ENCODE results near the gene TRAF3IP1.
A peak's percentile ranks its signal among the peaks of the same experiment; 100 is the strongest.

The TRAF3IP1 gene

DNA sequence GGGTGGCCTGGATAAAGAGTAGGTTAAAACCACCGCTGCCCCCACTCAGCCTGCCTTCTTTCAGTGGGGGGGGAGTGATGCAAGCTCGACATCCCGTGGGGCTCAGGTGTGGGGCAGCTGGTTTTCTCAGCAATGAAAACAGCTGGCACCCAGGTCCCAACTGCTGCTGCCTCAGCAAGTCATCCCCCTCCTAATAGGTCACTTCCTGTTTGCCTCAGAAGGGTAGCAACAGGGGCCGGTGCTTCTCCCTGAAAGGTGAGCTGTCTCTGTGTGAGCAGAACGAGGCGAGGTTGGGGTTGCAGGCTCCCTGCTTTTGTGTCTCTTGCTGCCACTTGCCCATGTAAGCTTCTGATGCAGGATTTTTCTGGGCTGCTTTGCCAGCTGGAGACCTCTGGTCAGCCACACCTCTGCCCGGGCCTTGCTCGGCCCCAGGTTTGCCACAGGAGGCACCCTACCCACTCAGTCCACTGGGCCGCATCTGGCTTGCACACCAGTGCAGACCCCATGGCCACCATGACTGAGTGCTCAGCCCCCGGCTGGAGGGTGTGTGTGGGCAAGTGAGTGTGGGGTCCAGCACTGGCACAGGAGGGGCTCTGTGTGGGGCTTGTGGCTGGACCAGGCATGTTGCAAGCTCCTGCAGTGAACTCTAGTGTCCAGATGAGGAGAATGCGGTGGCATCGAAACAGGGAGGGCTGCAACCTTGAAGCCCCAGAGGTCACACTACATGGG is 94.9 kb downstream of the TRAF3IP1 start:
- no peaks in the 10 kb centered on the region for H3K27me3 ChIP-seq (ENCODE audit: control insufficient read depth, insufficient read depth, low read length)
- H3K27ac ChIP-seq (ENCODE audit: low read depth, low read length) = peak overlapping the region; percentile 7; the same call in 1 of the 2 replicates
- H3K4me3 ChIP-seq (ENCODE audit: low read depth, low read length) = no peak overlapping the region
- peaks cover 12% of the 10 kb centered on the region for H3K4me1 ChIP-seq (ENCODE audit: control insufficient read depth, insufficient read depth, low read length)
- H3K9ac ChIP-seq (ENCODE audit: low read length) = no peak overlapping the region
- no peaks in the 10 kb centered on the region for H3K36me3 ChIP-seq (ENCODE audit: control insufficient read depth, insufficient read depth, low read length)
- peaks cover 12% of the 10 kb centered on the region for H3K9me3 ChIP-seq (ENCODE audit: control insufficient read depth, insufficient read depth, low read depth, low read length)

GRCh38 chr2:238415893-238416292 is 95.6 kb downstream of the TRAF3IP1 start:
- Histone ChIP-seq H3K27me3 (ENCODE audit: control insufficient read depth, insufficient read depth, low read length) (no peaks in the 10 kb centered on the region), H3K4me3 (ENCODE audit: low read depth, low read length) (no peak overlapping the region), H3K9me3 (ENCODE audit: control insufficient read depth, insufficient read depth, low read depth, low read length) (peaks cover 12% of the 10 kb centered on the region), H3K36me3 (ENCODE audit: control insufficient read depth, insufficient read depth, low read length) (no peaks in the 10 kb centered on the region), H3K9ac (ENCODE audit: low read length) (no peak overlapping the region), H3K27ac (ENCODE audit: low read depth, low read length) (no peak overlapping the region), H3K4me1 (ENCODE audit: control insufficient read depth, insufficient read depth, low read length) (peaks cover 19% of the 10 kb centered on the region)

- Histone ChIP-seq H3K27me3 (ENCODE audit: control insufficient read depth, insufficient read depth, low read length) (no peaks in the 10 kb centered on the region), H3K27ac (ENCODE audit: low read depth, low read length) (no peak overlapping the region), H3K9ac (ENCODE audit: low read length) (no peak overlapping the region), H3K4me1 (ENCODE audit: control insufficient read depth, insufficient read depth, low read length) (peaks cover 32% of the 10 kb centered on the region), H3K36me3 (ENCODE audit: control insufficient read depth, insufficient read depth, low read length) (no peaks in the 10 kb centered on the region), H3K4me3 (ENCODE audit: low read depth, low read length) (no peak overlapping the region), H3K9me3 (ENCODE audit: control insufficient read depth, insufficient read depth, low read depth, low read length) (peaks cover 12% of the 10 kb centered on the region)
These were observed 98.1 kb downstream of the TRAF3IP1 start for GRCh38 chr2:238418196-238418998.

- H3K36me3 ChIP-seq (ENCODE audit: control insufficient read depth, insufficient read depth, low read length) = no peaks in the 10 kb centered on the region
- H3K9me3 ChIP-seq (ENCODE audit: control insufficient read depth, insufficient read depth, low read depth, low read length) = peaks cover 12% of the 10 kb centered on the region
- H3K4me3 ChIP-seq (ENCODE audit: low read depth, low read length) = no peak overlapping the region
- no peak overlapping the region for H3K9ac ChIP-seq (ENCODE audit: low read length)
- H3K4me1 ChIP-seq (ENCODE audit: control insufficient read depth, insufficient read depth, low read length) = peaks cover 32% of the 10 kb centered on the region
- no peaks in the 10 kb centered on the region for H3K27me3 ChIP-seq (ENCODE audit: control insufficient read depth, insufficient read depth, low read length)
- no peak overlapping the region for H3K27ac ChIP-seq (ENCODE audit: low read depth, low read length)
These were observed 98.8 kb downstream of the TRAF3IP1 start for GRCh38 chr2:238418999-238419546.

DNA sequence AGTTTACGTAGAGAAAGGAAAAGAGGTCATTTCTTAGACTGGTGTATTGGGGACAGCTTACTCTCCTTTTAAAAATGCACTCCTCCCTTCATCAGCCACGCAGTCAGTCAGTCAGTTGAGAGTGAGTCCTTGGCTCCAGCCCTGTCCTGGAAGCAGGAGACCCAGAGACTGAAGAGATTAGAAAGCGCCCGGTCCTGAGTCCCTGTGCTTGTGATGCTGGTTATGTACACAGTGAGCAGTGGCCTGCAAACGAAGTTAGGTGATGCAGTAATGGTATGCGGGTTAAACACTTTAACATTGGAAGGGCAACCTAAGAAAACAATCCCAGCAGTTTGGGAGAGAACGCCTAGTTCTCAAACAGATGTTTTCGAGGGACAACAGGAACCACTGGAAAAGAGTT is 100.1 kb downstream of the TRAF3IP1 start:
- Histone ChIP-seq H3K9me3 (ENCODE audit: control insufficient read depth, insufficient read depth, low read depth, low read length) (peaks cover 10% of the 10 kb centered on the region), H3K36me3 (ENCODE audit: control insufficient read depth, insufficient read depth, low read length) (no peaks in the 10 kb centered on the region), H3K4me3 (ENCODE audit: low read depth, low read length) (no peak overlapping the region), H3K27ac (ENCODE audit: low read depth, low read length) (no peak overlapping the region), H3K9ac (ENCODE audit: low read length) (no peak overlapping the region), H3K27me3 (ENCODE audit: control insufficient read depth, insufficient read depth, low read length) (no peaks in the 10 kb centered on the region), H3K4me1 (ENCODE audit: control insufficient read depth, insufficient read depth, low read length) (peaks cover 24% of the 10 kb centered on the region)

GRCh38 chr2:238420878-238421694 is 100.8 kb downstream of the TRAF3IP1 start:
- peak overlapping the region; percentile 6; the same call in 1 of the 2 replicates for H3K27ac ChIP-seq (ENCODE audit: low read depth, low read length)
- no peak overlapping the region for H3K9ac ChIP-seq (ENCODE audit: low read length)
- H3K27me3 ChIP-seq (ENCODE audit: control insufficient read depth, insufficient read depth, low read length) = no peaks in the 10 kb centered on the region
- no peaks in the 10 kb centered on the region for H3K36me3 ChIP-seq (ENCODE audit: control insufficient read depth, insufficient read depth, low read length)
- peak overlapping the region; percentile 6; the same call in 1 of the 2 replicates for H3K4me3 ChIP-seq (ENCODE audit: low read depth, low read length)
- peaks cover 4% of the 10 kb centered on the region for H3K9me3 ChIP-seq (ENCODE audit: control insufficient read depth, insufficient read depth, low read depth, low read length)
- peaks cover 29% of the 10 kb centered on the region for H3K4me1 ChIP-seq (ENCODE audit: control insufficient read depth, insufficient read depth, low read length)

GRCh38 chr2:238421695-238422035 is 101.3 kb downstream of the TRAF3IP1 start:
- Histone ChIP-seq H3K27me3 (ENCODE audit: control insufficient read depth, insufficient read depth, low read length) (no peaks in the 10 kb centered on the region), H3K9ac (ENCODE audit: low read length) (no peak overlapping the region), H3K36me3 (ENCODE audit: control insufficient read depth, insufficient read depth, low read length) (no peaks in the 10 kb centered on the region), H3K9me3 (ENCODE audit: control insufficient read depth, insufficient read depth, low read depth, low read length) (no peaks in the 10 kb centered on the region), H3K4me1 (ENCODE audit: control insufficient read depth, insufficient read depth, low read length) (peaks cover 29% of the 10 kb centered on the region), H3K4me3 (ENCODE audit: low read depth, low read length) (peak overlapping the region; percentile 6; the same call in 1 of the 2 replicates), H3K27ac (ENCODE audit: low read depth, low read length) (no peak overlapping the region)

DNA sequence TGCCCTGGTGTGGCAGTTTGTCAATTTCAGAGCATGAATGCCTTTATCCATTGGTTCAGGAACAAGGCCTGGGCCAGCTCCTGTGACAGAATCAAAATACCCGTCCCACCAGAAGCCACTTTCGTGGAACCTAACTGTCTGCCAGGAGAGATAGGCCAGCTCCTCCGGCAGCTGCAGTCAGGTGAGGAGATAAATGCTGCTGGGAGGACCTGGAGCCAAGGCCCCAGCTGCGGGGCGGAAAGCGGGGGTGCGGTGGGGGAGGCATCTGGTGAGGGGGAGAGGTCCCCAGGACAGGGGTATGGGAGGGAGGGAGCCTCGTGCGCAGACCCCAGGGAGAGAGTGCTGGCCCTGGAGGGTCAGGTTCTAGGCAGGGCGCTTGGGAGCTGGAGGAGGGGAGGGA is 102.0 kb downstream of the TRAF3IP1 start:
- H3K27me3 ChIP-seq (ENCODE audit: control insufficient read depth, insufficient read depth, low read length) = no peaks in the 10 kb centered on the region
- no peak overlapping the region for H3K4me3 ChIP-seq (ENCODE audit: low read depth, low read length)
- no peak overlapping the region for H3K9ac ChIP-seq (ENCODE audit: low read length)
- no peaks in the 10 kb centered on the region for H3K9me3 ChIP-seq (ENCODE audit: control insufficient read depth, insufficient read depth, low read depth, low read length)
- no peak overlapping the region for H3K27ac ChIP-seq (ENCODE audit: low read depth, low read length)
- no peaks in the 10 kb centered on the region for H3K36me3 ChIP-seq (ENCODE audit: control insufficient read depth, insufficient read depth, low read length)
- peaks cover 29% of the 10 kb centered on the region for H3K4me1 ChIP-seq (ENCODE audit: control insufficient read depth, insufficient read depth, low read length)

DNA sequence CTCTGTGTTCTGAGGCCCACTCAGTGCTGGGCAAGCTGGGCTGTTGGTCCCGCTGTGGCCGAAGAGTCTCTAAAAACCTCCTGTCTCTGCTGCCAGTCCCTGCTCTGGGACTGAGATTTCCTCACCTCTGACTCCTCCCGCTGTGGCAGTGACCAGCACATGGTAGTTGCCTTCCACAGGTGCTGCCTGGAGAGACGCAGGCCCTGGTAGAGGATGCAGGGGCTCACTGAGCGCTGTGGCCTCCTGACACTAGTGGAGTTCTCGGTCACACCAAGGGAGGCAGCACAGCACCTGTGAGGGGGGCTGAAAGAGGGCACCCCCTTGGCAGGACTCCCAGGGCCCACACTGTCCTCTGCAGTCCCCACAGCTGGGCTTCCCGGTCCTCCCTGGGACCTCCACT is 102.6 kb downstream of the TRAF3IP1 start:
- no peak overlapping the region for H3K4me3 ChIP-seq (ENCODE audit: low read depth, low read length)
- no peaks in the 10 kb centered on the region for H3K27me3 ChIP-seq (ENCODE audit: control insufficient read depth, insufficient read depth, low read length)
- no peaks in the 10 kb centered on the region for H3K9me3 ChIP-seq (ENCODE audit: control insufficient read depth, insufficient read depth, low read depth, low read length)
- peaks cover 29% of the 10 kb centered on the region for H3K4me1 ChIP-seq (ENCODE audit: control insufficient read depth, insufficient read depth, low read length)
- no peak overlapping the region for H3K9ac ChIP-seq (ENCODE audit: low read length)
- H3K36me3 ChIP-seq (ENCODE audit: control insufficient read depth, insufficient read depth, low read length) = no peaks in the 10 kb centered on the region
- H3K27ac ChIP-seq (ENCODE audit: low read depth, low read length) = no peak overlapping the region

DNA sequence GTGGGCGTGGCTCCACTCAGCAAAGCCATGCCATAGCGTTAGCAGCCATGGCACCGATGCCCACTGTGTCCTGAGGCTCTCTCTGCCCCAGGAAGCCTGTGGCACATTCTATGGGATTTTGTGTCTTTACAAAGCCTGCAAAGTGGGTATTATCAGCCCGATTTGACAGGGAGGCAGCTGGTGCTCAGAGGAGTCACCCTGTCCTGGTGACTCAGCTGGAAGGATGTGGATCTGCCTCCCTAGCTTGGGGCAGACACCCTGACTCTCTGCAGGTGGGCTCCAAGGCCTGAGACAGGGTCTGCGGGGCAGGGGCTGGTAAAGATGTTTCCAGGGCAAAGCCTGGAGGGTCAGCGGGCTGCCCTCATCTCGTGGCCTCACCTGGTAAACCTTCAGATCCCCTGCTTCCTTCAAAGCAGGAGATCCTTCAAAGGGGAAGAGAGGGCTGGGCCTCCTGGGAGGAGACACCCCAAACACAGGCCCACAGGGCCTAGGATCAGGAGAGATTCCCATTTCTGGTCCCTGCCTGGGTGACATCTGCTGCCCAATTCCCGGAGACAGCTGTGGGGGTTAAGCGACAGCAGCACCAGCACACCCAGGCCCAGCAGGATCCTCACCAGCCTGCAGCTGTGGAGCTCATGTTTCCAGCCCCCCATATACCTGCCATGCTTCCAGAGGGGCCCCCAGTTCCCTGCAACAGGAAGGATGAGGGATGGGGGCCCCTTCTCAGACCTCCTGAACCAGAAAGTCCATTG is 103.4 kb downstream of the TRAF3IP1 start:
- H3K27ac ChIP-seq (ENCODE audit: low read depth, low read length) = no peak overlapping the region
- H3K4me1 ChIP-seq (ENCODE audit: control insufficient read depth, insufficient read depth, low read length) = peaks cover 29% of the 10 kb centered on the region
- no peak overlapping the region for H3K9ac ChIP-seq (ENCODE audit: low read length)
- no peak overlapping the region for H3K4me3 ChIP-seq (ENCODE audit: low read depth, low read length)
- no peaks in the 10 kb centered on the region for H3K36me3 ChIP-seq (ENCODE audit: control insufficient read depth, insufficient read depth, low read length)
- no peaks in the 10 kb centered on the region for H3K27me3 ChIP-seq (ENCODE audit: control insufficient read depth, insufficient read depth, low read length)
- no peaks in the 10 kb centered on the region for H3K9me3 ChIP-seq (ENCODE audit: control insufficient read depth, insufficient read depth, low read depth, low read length)

Data from HUES6 (cell line).